DND-41 (cell line): ENCODE measurements around the gene LMX1B.

Experiments
- ATAC-seq: fragments of 200-7000 bp; cut with Tn5 transposase; 3 replicates; pipeline ENCODE4 v1.9.1; 2021; ENCODE audit warnings: low read depth; ENCODE audit not compliant: insufficient read depth
- DNase-seq: peaks from one replicate; pipeline ENCODE4 v3.0.0-alpha.2; 2020
- H2AFZ ChIP-seq: 2 replicates; pipeline ENCODE4 v1.6.0; 2012; ENCODE audit warnings: low read depth, low read length
- H3K27ac ChIP-seq: 2 replicates; pipeline ENCODE4 v1.5.1; 2012; ENCODE audit warnings: low read length, inconsistent platforms
- H3K27me3 ChIP-seq: fragments of 200-600 bp; sonication (generic); 2 replicates; pipeline ENCODE4 v1.6.0; 2012; ENCODE audit warnings: low read length, mild to moderate bottlenecking, inconsistent platforms; ENCODE audit not compliant: insufficient read depth, poor library complexity
- H3K36me3 ChIP-seq: 2 replicates; pipeline ENCODE4 v1.5.1; 2012; ENCODE audit warnings: low read length, inconsistent platforms; ENCODE audit not compliant: insufficient read depth
- H3K4me1 ChIP-seq: 2 replicates; pipeline ENCODE4 v1.5.1; 2012; ENCODE audit warnings: mild to moderate bottlenecking, low read length; ENCODE audit not compliant: insufficient read depth
- H3K4me2 ChIP-seq: 2 replicates; pipeline ENCODE4 v1.6.0; 2012; ENCODE audit warnings: mild to moderate bottlenecking, moderate library complexity, low read length, inconsistent platforms; ENCODE audit not compliant: insufficient read depth
- H3K4me3 ChIP-seq, 2 experiments: fragments of 200-600 bp in 1 of 2; shearing (Covaris generic) in 1 of 2; 2 replicates each; pipeline ENCODE4 v1.5.1; 2012 to 2016; ENCODE audit warnings: inconsistent platforms in 2 of 2, low read length in 2 of 2, mild to moderate bottlenecking in 2 of 2, low read depth in 1 of 2, moderate library complexity in 1 of 2
- H3K79me2 ChIP-seq: 2 replicates; pipeline ENCODE4 v1.6.0; 2012; ENCODE audit warnings: low read length, inconsistent platforms; ENCODE audit not compliant: insufficient read depth
- H3K9ac ChIP-seq: 2 replicates; pipeline ENCODE4 v1.6.0; 2012; ENCODE audit warnings: low read depth, mild to moderate bottlenecking, inconsistent platforms, low read length, moderate library complexity
- H3K9me3 ChIP-seq: 2 replicates; pipeline ENCODE4 v1.5.1; 2012; ENCODE audit warnings: low read length, moderate library complexity, mild to moderate bottlenecking, inconsistent platforms; ENCODE audit not compliant: insufficient read depth, severe bottlenecking
- H4K20me1 ChIP-seq: 2 replicates; pipeline ENCODE4 v1.6.0; 2012; ENCODE audit warnings: low read length; ENCODE audit not compliant: insufficient read depth
- CTCF ChIP-seq: IDR thresholded peaks from 2 replicates; pipeline ENCODE4 v1.5.1; 2012; ENCODE audit warnings: borderline replicate concordance, low read length, moderate library complexity, mild to moderate bottlenecking; ENCODE audit not compliant: poor library complexity, severe bottlenecking; ENCODE audit errors: extremely low read depth
- EZH2 ChIP-seq: IDR thresholded peaks from 3 replicates; pipeline ENCODE4 v1.6.1; 2012; ENCODE audit warnings: borderline replicate concordance, low read depth, mild to moderate bottlenecking, moderate library complexity, low read length, inconsistent platforms; ENCODE audit not compliant: severe bottlenecking

LMX1B gene

GRCh38 chr9:126646162-126646561 is 32.4 kb downstream of the LMX1B start:
- no peaks in the 10 kb centered on the region for H3K79me2 ChIP-seq
- H2AFZ ChIP-seq, result no peak overlapping the region
- no peaks in the 10 kb centered on the region for H3K4me1 ChIP-seq
- peaks cover 3% of the 10 kb centered on the region for H4K20me1 ChIP-seq
- no peak overlapping the region for H3K9ac ChIP-seq
- DNase-seq (no peak), ATAC-seq (no peak)
- no peaks in the 10 kb centered on the region for H3K36me3 ChIP-seq
- no peaks in the 10 kb centered on the region for H3K9me3 ChIP-seq
- H3K4me2 ChIP-seq, result no peak overlapping the region
- no peak overlapping the region for H3K4me3 ChIP-seq
- peaks cover 40% of the 10 kb centered on the region for H3K27me3 ChIP-seq
- no peak for TF ChIP-seq CTCF
- no peak for TF ChIP-seq EZH2
- no peak overlapping the region for H3K27ac ChIP-seq

- Histone ChIP-seq H3K4me1 (no peaks in the 10 kb centered on the region), H3K4me2 (no peak overlapping the region), H3K36me3 (no peaks in the 10 kb centered on the region), H3K9me3 (no peaks in the 10 kb centered on the region), H2AFZ (no peak overlapping the region), H3K79me2 (no peaks in the 10 kb centered on the region), H3K27me3 (peaks cover 38% of the 10 kb centered on the region), H4K20me1 (no peaks in the 10 kb centered on the region; the same call in 1 of the 2 replicates), H3K4me3 (no peak overlapping the region), H3K27ac (no peak overlapping the region), H3K9ac (no peak overlapping the region)
- ATAC-seq, result no peak
- no peak for DNase-seq
- no peak for TF ChIP-seq CTCF
- no peak for TF ChIP-seq EZH2
Measured at GRCh38 chr9:126647585-126648411, 34.1 kb downstream of the LMX1B start.

- TF ChIP-seq EZH2 (no peak), CTCF (no peak)
- Histone ChIP-seq H3K9me3 (no peaks in the 10 kb centered on the region), H3K27me3 (peaks cover 31% of the 10 kb centered on the region), H3K4me1 (no peaks in the 10 kb centered on the region), H3K79me2 (no peaks in the 10 kb centered on the region), H3K27ac (no peak overlapping the region), H3K4me3 (no peak overlapping the region), H3K9ac (no peak overlapping the region), H4K20me1 (no peaks in the 10 kb centered on the region; the same call in 1 of the 2 replicates), H3K4me2 (no peak overlapping the region), H3K36me3 (no peaks in the 10 kb centered on the region), H2AFZ (no peak overlapping the region)
- DNase-seq (no peak), ATAC-seq (no peak)
Measured at GRCh38 chr9:126649477-126649876, 35.7 kb downstream of the LMX1B start.
